B cell (primary cell): ENCODE data around the gene NUDT21.

Experiments
- CTCF ChIP-seq: fragments of 200-600 bp; IDR thresholded peaks from one replicate; pipeline ENCODE4 v1.8.0; 2022; ENCODE audit warnings: antibody characterized with exemption, mild to moderate bottlenecking
- EZH2 ChIP-seq: IDR thresholded peaks from 2 replicates; pipeline ENCODE4 v1.6.1; 2012; ENCODE audit warnings: borderline replicate concordance, low read depth, mild to moderate bottlenecking, moderate library complexity, low read length; ENCODE audit not compliant: insufficient read depth, poor library complexity, severe bottlenecking

- TF ChIP-seq EZH2 (no peak), CTCF (no peak)
Observed at GRCh38 chr16:56424404-56424764, 26.7 kb downstream of the NUDT21 start.
